ENCODE results near the gene IP6K3. TPM values are rescaled to one million over a fixed set of nuclear protein-coding genes. Genes with fewer than 3 reads are reported as not detected.

IP6K3 gene
- total RNA-seq, 4 donors from 2014 or later = 1.9 to 6.1 (median 5.5) TPM; not detected in 1

- H3K4me3 ChIP-seq = no peak overlapping the region
- H3K36me3 ChIP-seq = no peaks in the 10 kb centered on the region
- H3K27me3 ChIP-seq = no peaks in the 10 kb centered on the region
- no peaks in the 10 kb centered on the region for H3K9me3 ChIP-seq
- intact Hi-C loops (cut with DNase I; ENCODE audit: low total_unique reads) = loop anchor here (10.0 kb wide), 1 partner anchor 383 kb away; no protein-coding TSS in a partner anchor
- no peak for DNase-seq
- no peaks in the 10 kb centered on the region for H3K4me1 ChIP-seq
- H3K27ac ChIP-seq = peak overlapping the region; percentile 75 to 82
- TF ChIP-seq CTCF (IDR thresholded peaks at IDR 0.05) = no peak
- no peak for TF ChIP-seq POLR2A (IDR thresholded peaks at IDR 0.05)
Measured at GRCh38 chr6:33772082-33772830, 25.6 kb upstream of the IP6K3 start.

- Histone ChIP-seq H3K9me3 (no peaks in the 10 kb centered on the region), H3K27me3 (no peaks in the 10 kb centered on the region), H3K36me3 (no peaks in the 10 kb centered on the region), H3K4me3 (no peak overlapping the region), H3K27ac (peak overlapping the region; percentile 75 to 82), H3K4me1 (no peaks in the 10 kb centered on the region)
- TF ChIP-seq CTCF (IDR thresholded peaks at IDR 0.05) = peak; percentile 94 to 97 (median 96)
- TF ChIP-seq POLR2A (IDR thresholded peaks at IDR 0.05) = no peak
- intact Hi-C loops (cut with DNase I; ENCODE audit: low total_unique reads) = loop anchor here (10.0 kb wide), 1 partner anchor 383 kb away; no protein-coding TSS in a partner anchor
- peak; percentile 70 to 83 for DNase-seq
Measured at GRCh38 chr6:33771146-33772081, 24.7 kb upstream of the IP6K3 start.

- TF ChIP-seq CTCF (IDR thresholded peaks at IDR 0.05) (no peak), POLR2A (IDR thresholded peaks at IDR 0.05) (no peak)
- no peak overlapping the region for H3K4me3 ChIP-seq
- H3K9me3 ChIP-seq = no peaks in the 10 kb centered on the region
- no peaks in the 10 kb centered on the region for H3K36me3 ChIP-seq
- no peaks in the 10 kb centered on the region for H3K27me3 ChIP-seq
- peak overlapping the region; percentile 75 to 82 for H3K27ac ChIP-seq
- intact Hi-C loops (cut with DNase I; ENCODE audit: low total_unique reads) = loop anchor here (10.0 kb wide), 1 partner anchor 384 kb away; no protein-coding TSS in a partner anchor
- DNase-seq = no peak
- no peaks in the 10 kb centered on the region for H3K4me1 ChIP-seq
Measured at GRCh38 chr6:33770833-33771145, 24.1 kb upstream of the IP6K3 start.

GRCh38 chr6:33770124-33770832 lies 23.6 kb upstream of the IP6K3 start:
- peak overlapping the region; percentile 75 to 82 for H3K27ac ChIP-seq
- intact Hi-C loops (cut with DNase I; ENCODE audit: low total_unique reads) = loop anchor here (10.0 kb wide), 1 partner anchor 385 kb away; no protein-coding TSS in a partner anchor
- no peaks in the 10 kb centered on the region for H3K9me3 ChIP-seq
- no peaks in the 10 kb centered on the region for H3K27me3 ChIP-seq
- no peak for TF ChIP-seq POLR2A (IDR thresholded peaks at IDR 0.05)
- TF ChIP-seq CTCF (IDR thresholded peaks at IDR 0.05) = no peak
- no peaks in the 10 kb centered on the region for H3K36me3 ChIP-seq
- no peaks in the 10 kb centered on the region for H3K4me1 ChIP-seq
- DNase-seq = peak in 1 of 2 donors; percentile 35
- no peak overlapping the region for H3K4me3 ChIP-seq
